Measurements from ENCODE around the gene TBC1D19.

DNA sequence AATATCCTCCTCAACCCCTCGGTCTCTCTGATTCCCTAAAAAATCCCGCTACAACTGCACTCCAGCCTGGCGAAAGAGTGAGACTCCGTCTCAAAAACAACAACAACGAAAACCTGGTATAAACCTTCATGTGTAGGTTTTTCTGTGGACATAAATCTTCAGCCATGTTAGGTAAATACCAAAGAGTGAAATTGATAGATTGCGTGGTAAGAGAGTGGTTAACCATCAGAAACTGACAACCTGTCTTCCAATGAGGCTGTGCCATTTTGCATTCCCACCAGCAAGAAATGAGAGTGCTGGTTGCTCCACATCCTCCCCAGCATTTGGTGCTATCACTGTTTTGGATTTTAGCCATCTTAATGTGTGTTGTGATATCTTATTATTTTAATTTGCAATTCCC, 10.9 kb downstream of the TBC1D19 start:
- TF ChIP-seq, protein P1, sequence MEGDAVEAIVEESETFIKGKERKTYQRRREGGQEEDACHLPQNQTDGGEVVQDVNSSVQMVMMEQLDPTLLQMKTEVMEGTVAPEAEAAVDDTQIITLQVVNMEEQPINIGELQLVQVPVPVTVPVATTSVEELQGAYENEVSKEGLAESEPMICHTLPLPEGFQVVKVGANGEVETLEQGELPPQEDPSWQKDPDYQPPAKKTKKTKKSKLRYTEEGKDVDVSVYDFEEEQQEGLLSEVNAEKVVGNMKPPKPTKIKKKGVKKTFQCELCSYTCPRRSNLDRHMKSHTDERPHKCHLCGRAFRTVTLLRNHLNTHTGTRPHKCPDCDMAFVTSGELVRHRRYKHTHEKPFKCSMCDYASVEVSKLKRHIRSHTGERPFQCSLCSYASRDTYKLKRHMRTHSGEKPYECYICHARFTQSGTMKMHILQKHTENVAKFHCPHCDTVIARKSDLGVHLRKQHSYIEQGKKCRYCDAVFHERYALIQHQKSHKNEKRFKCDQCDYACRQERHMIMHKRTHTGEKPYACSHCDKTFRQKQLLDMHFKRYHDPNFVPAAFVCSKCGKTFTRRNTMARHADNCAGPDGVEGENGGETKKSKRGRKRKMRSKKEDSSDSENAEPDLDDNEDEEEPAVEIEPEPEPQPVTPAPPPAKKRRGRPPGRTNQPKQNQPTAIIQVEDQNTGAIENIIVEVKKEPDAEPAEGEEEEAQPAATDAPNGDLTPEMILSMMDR (conservative IDR thresholded peaks at IDR 0.05; ENCODE audit: low read depth, low read length), result no peak
- TF ChIP-seq RFX5 (IDR thresholded peaks at IDR 0.05; ENCODE audit: low read depth, low read length) (no peak), MXI1 (IDR thresholded peaks at IDR 0.05; ENCODE audit: borderline replicate concordance, low read depth, low read length) (no peak), CHD1 (IDR thresholded peaks at IDR 0.05; ENCODE audit: low read depth, low read length) (no peak), POLR2A (IDR thresholded peaks at IDR 0.05; ENCODE audit: low read depth, low read length) (no peak), CEBPB (IDR thresholded peaks at IDR 0.05; ENCODE audit: low read depth, low read length) (no peak)

Data from IMR-90 (cell line).